ENCODE measurements around the gene ZNF366.

DNA sequence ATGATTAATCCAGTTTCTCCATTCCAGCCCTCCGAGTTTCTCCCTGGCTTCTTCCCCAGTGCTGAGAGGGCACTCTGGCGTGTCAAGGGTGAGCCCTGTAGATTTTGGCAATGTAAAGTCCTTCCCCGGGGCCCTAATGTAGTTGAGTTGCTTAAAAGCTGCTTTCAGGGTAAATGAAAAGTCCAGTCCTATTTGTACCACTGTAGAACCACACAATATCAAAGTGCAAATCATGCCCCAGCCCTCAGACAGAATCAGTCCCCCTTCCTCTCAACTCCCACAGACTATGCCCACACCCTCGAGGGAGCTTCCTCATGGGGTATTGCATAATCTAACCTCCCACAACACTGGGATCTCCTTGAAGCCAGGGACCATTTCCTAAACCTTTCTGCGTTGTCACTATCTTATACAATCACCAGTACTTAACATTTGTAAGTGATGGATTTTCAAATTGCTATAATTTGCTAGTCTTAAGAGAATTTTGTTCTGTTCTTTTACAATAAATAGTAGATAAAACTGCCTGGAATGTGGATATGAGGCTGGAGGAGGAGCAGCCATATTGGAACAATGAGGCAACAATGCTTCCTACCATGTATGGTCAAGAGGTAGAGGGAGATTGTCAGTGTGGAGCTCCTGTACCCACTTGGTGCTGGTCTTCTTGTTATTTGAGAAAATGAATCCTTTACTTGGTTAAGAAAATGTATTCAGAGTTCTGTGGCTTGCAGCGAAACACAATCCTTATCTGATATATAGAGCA lies 34.4 kb downstream of the ZNF366 start:
- no peak for TF ChIP-seq CTCF (IDR thresholded peaks at IDR 0.05)
- no peak for TF ChIP-seq POLR2A (IDR thresholded peaks at IDR 0.05)
